Peyer's patch (tissue), 4 donors: Measurements from ENCODE around the gene SLC9A3. TPM values are rescaled to one million over a fixed set of nuclear protein-coding genes. Genes with fewer than 3 reads are reported as not detected.
A peak's percentile ranks its signal among the peaks of the same experiment; 100 is the strongest.

ENCODE experiments used
- DNase-seq, 3 donors: peaks; one replicate each; pipeline ENCODE4 v3.0.0-alpha.2; 2017 to 2019
- H3K27ac ChIP-seq, 4 donors: fragments of 200-600 bp; sonication (generic); one replicate each; pipeline ENCODE4 v1.5.1; 2016 to 2019
- H3K27me3 ChIP-seq, 2 donors: fragments of 200-600 bp; sonication (generic); one replicate each; pipeline ENCODE4 v1.5.1; 2019
- H3K36me3 ChIP-seq, 3 donors: fragments of 200-600 bp; sonication (generic); one replicate each; pipeline ENCODE4 v1.5.1; 2016 to 2019
- H3K4me1 ChIP-seq, 4 donors: fragments of 200-600 bp; sonication (generic); one replicate each; pipeline ENCODE4 v1.5.1; 2016 to 2019
- H3K4me3 ChIP-seq, 4 donors: fragments of 200-600 bp; sonication (generic); 1 replicate in 3 of 4; 2 replicates in 1 of 4; pipeline ENCODE4 v1.5.1; 2016 to 2019; ENCODE audit warnings: mild to moderate bottlenecking in 1 of 4
- H3K9me3 ChIP-seq, 4 donors: fragments of 200-600 bp; sonication (generic); one replicate each; pipeline ENCODE4 v1.5.1; 2016 to 2019; ENCODE audit warnings: mild to moderate bottlenecking in 1 of 4
- CTCF ChIP-seq, 6 experiments: fragments of 450-650 bp in 4 of 6; fragments of 200-600 bp in 2 of 6; sonication (generic) in 1 of 6; IDR thresholded peaks; one replicate each; pipeline ENCODE4 v1.5.1; 2017 to 2019; ENCODE audit warnings: antibody characterized with exemption in 6 of 6, mild to moderate bottlenecking in 3 of 6, moderate library complexity in 1 of 6
- POLR2A ChIP-seq, 2 donors: fragments of 450-650 bp; IDR thresholded peaks; one replicate each; pipeline ENCODE4 v1.5.1; 2017; ENCODE audit warnings: antibody characterized with exemption in 2 of 2, mild to moderate bottlenecking in 2 of 2, moderate library complexity in 2 of 2
- total RNA-seq, 4 donors: library from RNA; depleted of rRNA; stranded (reverse); fragments of >200 nt; gene quantifications; one replicate each; pipeline ENCODE4 v1.1.0, GENCODE V29; 2016

SLC9A3 gene
- total RNA-seq, 4 donors from 2014 or later = 16.5 to 320 (median 283) TPM

GRCh38 chr5:443239-444151, 80.8 kb downstream of the SLC9A3 start:
- H3K27me3 ChIP-seq = no peaks in the 10 kb centered on the region
- H3K4me1 ChIP-seq = peaks cover 5 to 21% (median 13%) of the 10 kb centered on the region in 4 donors
- H3K4me3 ChIP-seq = peak overlapping the region; percentile 86 to 97 (median 91)
- H3K27ac ChIP-seq = peak overlapping the region; percentile 76 to 84 (median 80)
- TF ChIP-seq CTCF (IDR thresholded peaks at IDR 0.05) (no peak), POLR2A (IDR thresholded peaks at IDR 0.05) (peak in 1 of 2 donors; percentile 6)
- peak in 1 of 3 donors; percentile 48 for DNase-seq
- H3K36me3 ChIP-seq = peaks cover 0 to 23% (median 0%) of the 10 kb centered on the region in 3 donors
- H3K9me3 ChIP-seq = no peaks in the 10 kb centered on the region

GRCh38 chr5:442335-443238, 81.7 kb downstream of the SLC9A3 start, which contains the start of gene EXOC3:
TSS of gene EXOC3 (plus strand) at chr5:443176. CDS start at chr5:446206, 3,030 bp downstream.
- H3K4me3 ChIP-seq = peak within 1 kb of the TSS; percentile 86 to 97 (median 91)
- peak; percentile 70 to 87 (median 87) for DNase-seq
- peak within 1 kb of the TSS; percentile 76 to 84 (median 80) for H3K27ac ChIP-seq
- H3K9me3 ChIP-seq = no peaks in the 10 kb centered on the region
- peaks cover 5 to 21% (median 13%) of the 10 kb centered on the region in 4 donors for H3K4me1 ChIP-seq
- peaks cover 0 to 14% (median 0%) of the 10 kb centered on the region in 3 donors for H3K36me3 ChIP-seq
- TF ChIP-seq CTCF (IDR thresholded peaks at IDR 0.05) = no peak
- peak; percentile 40 to 69 for TF ChIP-seq POLR2A (IDR thresholded peaks at IDR 0.05)
- no peaks in the 10 kb centered on the region for H3K27me3 ChIP-seq

GRCh38 chr5:441996-442334, 82.3 kb downstream of the SLC9A3 start:
- peaks cover 5 to 21% (median 13%) of the 10 kb centered on the region in 4 donors for H3K4me1 ChIP-seq
- H3K36me3 ChIP-seq = peaks cover 0 to 8% (median 0%) of the 10 kb centered on the region in 3 donors
- peak in 1 of 3 donors; percentile 34 for DNase-seq
- H3K27me3 ChIP-seq = no peaks in the 10 kb centered on the region
- H3K9me3 ChIP-seq = no peaks in the 10 kb centered on the region
- TF ChIP-seq POLR2A (IDR thresholded peaks at IDR 0.05) (no peak), CTCF (IDR thresholded peaks at IDR 0.05) (no peak)
- no peak overlapping the region for H3K27ac ChIP-seq
- H3K4me3 ChIP-seq = peak overlapping the region in 3 of 4 donors; percentile 88 to 97 (median 94)

- Histone ChIP-seq H3K36me3 (no peaks in the 10 kb centered on the region), H3K27me3 (no peaks in the 10 kb centered on the region), H3K9me3 (no peaks in the 10 kb centered on the region), H3K4me3 (no peak overlapping the region), H3K27ac (no peak overlapping the region), H3K4me1 (peaks cover 5 to 21% (median 13%) of the 10 kb centered on the region in 4 donors)
- DNase-seq = peak in 1 of 3 donors; percentile 36
- TF ChIP-seq CTCF (IDR thresholded peaks at IDR 0.05) (no peak), POLR2A (IDR thresholded peaks at IDR 0.05) (no peak)
These were observed 83.6 kb downstream of the SLC9A3 start for GRCh38 chr5:440401-441201.
